NCI-H510A (cell line): ENCODE measurements around the gene RNF41.

ENCODE experiments used
- DNase-seq: peaks from one replicate; lab custom pipeline; 2025; lab: John Stamatoyannopoulos, UW

RNF41 gene

GRCh38 chr12:56243731-56244181, 22.0 kb upstream of the RNF41 start:
- no peak for DNase-seq

- DNase-seq = no peak
Observed at GRCh38 chr12:56242986-56243385, 21.3 kb upstream of the RNF41 start.

DNA sequence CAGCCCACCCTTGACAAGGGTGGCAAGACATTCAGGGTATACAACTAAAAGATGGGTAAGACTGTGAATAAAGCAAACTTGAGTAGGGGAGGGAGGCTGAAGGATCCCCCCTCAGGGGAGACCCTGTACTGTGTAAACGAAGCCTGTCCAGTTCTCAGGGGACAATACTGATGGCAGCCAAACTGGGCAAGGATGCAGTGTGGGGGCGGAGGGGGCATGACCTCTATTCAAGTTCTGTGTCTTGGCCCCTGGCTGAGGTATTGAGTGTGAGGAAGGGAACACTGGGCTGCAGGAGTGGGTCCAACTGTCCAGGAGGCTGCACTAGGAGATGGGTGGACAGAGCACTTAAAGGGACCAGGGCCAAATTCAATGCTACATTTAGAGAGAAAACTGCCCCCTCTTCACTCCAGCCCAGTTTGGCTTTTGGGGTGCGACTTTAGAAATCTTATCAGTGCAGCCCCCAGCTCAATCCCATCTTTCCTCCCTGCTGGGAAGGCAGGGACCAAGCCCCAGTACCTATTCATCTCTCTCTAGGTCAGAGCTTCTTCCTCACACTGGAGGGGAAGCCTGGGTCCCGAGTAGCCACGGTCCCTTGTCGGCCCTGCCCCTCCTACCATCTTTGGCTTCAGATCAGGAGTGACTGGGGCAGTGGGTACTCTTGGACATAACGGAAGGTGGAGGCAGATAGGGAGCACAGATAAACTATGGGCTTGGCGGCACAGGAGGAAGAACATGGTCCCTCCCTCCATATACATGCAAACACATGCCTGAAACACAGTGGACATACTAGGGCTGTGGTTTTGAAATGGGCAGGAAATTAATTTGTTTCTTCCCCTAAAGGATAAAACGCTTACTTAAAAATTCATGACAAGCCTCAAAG, 19.9 kb upstream of the RNF41 start:
- no peak for DNase-seq

DNA sequence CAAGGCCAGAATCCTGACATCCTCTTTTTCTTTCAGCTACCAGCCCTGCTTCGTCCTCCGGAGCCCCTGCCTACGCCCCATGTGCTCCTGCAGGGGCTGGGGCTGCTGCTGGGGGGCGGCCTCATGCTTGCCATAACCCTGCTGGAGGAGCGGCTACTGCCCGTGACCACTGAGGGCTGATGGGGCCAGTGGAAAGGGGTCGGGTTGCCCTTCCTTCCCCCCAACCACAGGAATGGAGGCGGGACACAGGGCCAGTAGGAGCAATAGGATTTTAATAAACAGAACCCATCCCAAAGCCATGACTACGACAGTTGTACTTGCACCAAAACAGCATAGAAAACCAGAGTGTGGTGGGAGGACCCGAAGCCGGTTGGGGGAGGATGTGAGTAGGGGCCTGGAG, 15.8 kb upstream of the RNF41 start:
- DNase-seq = no peak

GRCh38 chr12:56236985-56237384, 15.3 kb upstream of the RNF41 start:
- no peak for DNase-seq

GRCh38 chr12:56236091-56236490, 14.4 kb upstream of the RNF41 start:
- DNase-seq = no peak

DNA sequence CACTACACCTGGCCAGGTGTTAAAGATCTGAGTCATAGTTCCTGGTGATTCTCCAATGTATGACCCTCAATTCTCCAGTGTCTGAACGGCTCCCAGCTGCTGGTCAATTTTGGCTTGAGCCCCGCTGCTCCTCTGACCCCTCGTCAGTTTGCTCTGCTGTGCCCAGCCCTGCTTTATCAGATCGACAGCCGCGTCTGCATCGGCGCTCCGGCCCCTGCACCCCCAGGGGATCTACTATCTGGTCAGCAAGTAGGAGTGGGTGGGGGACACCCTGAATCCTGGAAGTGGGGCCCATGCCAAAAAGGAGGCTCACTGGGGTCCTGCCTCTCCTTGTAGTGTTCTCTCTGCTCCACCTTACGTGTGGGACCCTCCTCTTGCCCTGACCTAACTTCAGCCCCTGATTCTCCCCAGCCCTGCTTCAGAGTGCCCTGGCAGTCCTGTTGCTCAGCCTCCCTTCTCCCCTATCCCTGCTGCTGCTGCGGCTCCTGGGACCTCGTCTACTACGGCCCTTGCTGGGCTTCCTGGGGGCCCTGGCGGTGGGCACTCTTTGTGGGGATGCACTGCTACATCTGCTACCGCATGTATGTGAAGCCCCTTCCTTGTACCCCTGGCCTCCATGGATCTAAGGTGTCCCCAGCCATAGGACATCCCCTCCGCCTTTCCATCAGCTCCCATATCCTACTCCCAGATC, 13.2 kb upstream of the RNF41 start:
- no peak for DNase-seq

- DNase-seq = no peak
Observed at GRCh38 chr12:56231184-56231582, 9.5 kb upstream of the RNF41 start.

DNA sequence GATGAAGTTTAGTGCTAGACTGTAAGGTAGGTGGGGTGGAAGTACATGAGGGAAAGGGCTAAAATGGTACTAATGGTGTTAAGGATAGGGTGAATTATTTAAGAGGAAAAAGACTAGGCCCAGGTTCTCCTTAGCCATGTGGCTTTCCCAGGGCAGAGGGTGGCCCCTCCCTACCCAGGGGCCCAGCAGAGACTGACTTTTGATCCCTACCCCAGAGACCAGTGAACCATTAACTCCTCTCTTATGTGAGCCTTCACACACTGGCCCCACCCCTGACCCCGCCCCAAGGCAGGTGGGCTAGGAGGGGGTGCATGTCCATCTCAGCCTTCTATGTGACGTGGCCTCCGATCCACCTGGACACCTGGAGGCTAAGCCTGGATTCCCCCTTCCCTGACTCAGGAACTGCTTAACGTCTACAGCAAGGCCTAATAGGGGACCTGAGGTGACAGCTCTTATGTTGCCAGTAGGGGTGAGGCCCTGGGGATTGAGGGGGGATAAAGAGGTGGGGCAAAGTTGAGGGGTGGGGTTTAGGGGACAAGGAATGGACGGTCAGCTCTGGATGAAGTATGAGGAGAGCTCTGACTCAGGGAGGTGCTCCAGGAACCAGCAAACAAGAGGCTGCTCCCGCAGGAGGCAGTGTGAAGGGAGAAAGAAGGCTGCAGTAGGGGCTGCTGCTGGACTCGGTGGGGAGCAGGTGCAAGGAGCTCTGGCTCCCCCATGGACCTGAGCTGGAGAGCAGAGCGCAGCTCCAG, 8.9 kb upstream of the RNF41 start:
- DNase-seq = no peak

- DNase-seq = no peak
Observed at GRCh38 chr12:56229916-56230431, 8.3 kb upstream of the RNF41 start, which contains the start of gene SLC39A5. Gene SLC39A5 (plus strand): TSS chr12:56230051. CDS start chr12:56231275, 1,224 bp downstream.

GRCh38 chr12:56229082-56229481, 7.4 kb upstream of the RNF41 start:
- no peak for DNase-seq

DNA sequence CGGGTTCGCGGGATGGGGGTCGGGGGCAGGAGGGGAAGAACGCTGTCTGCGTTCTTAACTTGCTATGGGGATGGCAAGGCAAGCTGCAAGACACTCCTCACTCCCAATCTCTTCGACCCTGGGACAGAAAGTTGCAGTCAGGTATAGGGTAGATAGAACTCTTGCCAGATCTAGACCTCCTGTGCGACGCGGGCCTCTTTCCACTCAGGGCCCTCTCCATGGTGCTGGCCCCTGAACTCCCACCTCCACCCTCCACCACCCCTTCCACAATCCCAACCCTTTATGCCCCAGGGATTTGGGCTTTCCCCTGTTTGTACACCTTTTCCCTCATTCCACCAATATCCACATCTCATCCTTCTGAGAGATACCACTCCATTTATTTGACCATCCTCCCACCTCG, 3.2 kb upstream of the RNF41 start:
- no peak for DNase-seq

GRCh38 chr12:56224102-56224701, 2.5 kb upstream of the RNF41 start, which contains the start of gene NABP2:
Gene NABP2 (plus strand): TSS chr12:56224342. CDS start chr12:56224857, 515 bp downstream.
- DNase-seq = peak; percentile 95

DNA sequence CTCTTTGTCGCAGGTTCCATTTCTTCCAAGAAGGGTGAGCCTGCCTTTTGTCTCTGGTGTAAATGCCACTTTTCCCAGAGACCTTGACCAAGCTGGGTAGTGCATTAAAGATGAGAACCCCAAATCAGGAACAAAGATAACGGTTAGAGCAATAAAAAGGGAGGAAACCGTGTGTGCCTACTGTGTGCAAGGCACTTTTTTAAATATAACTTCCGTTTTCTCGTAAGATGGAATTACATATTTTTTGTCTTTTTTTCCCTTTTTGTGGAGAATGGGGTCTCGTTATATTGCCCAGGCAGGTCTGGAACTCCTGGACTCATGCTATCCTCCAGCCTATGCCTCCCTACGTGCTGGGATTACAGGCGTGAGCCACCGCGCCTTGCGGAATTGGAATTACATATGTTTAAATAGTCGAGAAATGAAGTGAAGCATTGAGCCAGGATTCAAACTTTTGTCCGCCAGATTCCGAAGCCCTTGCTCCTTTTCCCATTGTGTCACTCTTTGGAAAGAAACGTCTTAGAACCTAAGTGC, 1.9 kb upstream of the RNF41 start:
- peak; percentile 54 for DNase-seq

GRCh38 chr12:56222531-56222895, 791 bp upstream of the RNF41 start:
- no peak for DNase-seq

DNA sequence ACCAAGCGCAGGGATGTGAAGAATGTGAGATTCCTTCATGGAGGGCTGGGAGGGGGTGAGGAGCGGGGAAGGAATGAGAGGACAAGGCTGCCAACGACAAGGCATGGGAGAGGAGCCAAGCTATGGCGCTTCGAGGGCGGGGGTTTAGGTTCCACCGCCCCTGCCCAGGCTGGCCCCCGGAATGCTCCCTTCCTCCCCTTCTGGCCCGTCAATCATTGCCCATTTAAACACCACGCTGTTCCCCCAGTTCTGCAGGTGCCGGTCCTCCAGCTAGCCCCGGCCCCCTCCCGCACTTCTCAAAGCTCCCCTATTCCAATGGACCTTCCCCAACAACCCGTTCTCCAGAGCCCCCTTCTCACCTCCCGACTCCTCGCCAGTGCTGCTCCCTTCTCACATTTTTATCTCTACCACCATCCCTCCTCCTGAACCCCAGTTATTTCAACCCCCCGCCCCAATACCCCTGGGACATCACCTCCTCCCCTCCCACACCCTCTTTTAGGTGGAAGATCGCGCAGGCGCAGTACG, 428 bp downstream of the RNF41 start:
- DNase-seq = peak; percentile 14

DNA sequence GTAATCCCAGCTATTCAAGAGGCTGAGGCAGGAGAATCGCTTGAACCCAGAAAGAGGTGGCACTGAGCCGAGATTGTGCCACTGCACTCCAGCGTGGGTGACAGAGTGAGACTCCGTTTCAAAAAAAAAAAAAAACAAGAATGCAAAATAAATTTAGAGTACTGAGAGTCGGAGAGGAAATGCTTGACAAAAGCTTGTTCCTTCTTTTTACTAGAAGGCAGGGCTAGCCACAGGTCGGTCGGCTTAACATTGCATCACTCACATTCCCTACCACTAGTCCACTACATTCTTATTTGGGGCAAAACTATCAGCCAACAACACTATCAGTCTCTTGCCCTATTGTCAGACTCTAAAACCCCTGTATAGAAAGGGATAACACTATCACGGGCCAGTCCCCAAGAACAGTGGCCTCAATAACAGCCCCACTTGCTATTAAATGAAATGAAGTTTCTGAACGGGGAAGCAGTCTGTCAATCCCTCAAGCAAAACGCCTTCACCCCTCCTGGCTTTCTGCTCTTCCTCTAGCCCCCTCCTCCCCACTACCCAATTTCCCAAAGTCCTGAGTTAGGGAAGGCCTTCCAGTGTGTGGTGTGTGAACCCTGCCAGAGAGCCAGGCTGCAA, 1.0 kb downstream of the RNF41 start:
- DNase-seq = no peak

- DNase-seq = no peak
Observed at GRCh38 chr12:56219840-56220239, 1.9 kb downstream of the RNF41 start.

GRCh38 chr12:56216461-56216860, 5.3 kb downstream of the RNF41 start:
- no peak for DNase-seq

GRCh38 chr12:56213878-56214277, 7.8 kb downstream of the RNF41 start:
- DNase-seq = no peak

GRCh38 chr12:56212361-56212760, 9.4 kb downstream of the RNF41 start:
- no peak for DNase-seq
